Adipocyte (in vitro differentiated cells): ENCODE results near the gene SLFN11.
"Not testable (repeated sequence)": the region's sequence is repeated elsewhere in the genome, so short reads cannot be mapped to it uniquely, and the experiment has no call there.

Experiments
- DNase-seq: peaks from one replicate; pipeline ENCODE4 v3.0.0-alpha.2; 2015; ENCODE audit warnings: low read depth
- H3K27me3 ChIP-seq: replicated peaks from 2 replicates; pipeline ENCODE4 v1.7.0; 2013; ENCODE audit warnings: mild to moderate bottlenecking, low read length, moderate library complexity; ENCODE audit not compliant: control insufficient read depth, insufficient read depth
- H3K36me3 ChIP-seq: 2 replicates; pipeline ENCODE4 v1.7.0; 2013; ENCODE audit warnings: low read length, mild to moderate bottlenecking, moderate library complexity; ENCODE audit not compliant: control insufficient read depth, insufficient read depth, severe bottlenecking
- H3K4me1 ChIP-seq: 2 replicates; pipeline ENCODE4 v1.7.0; 2013; ENCODE audit warnings: mild to moderate bottlenecking, low read length, moderate library complexity; ENCODE audit not compliant: control insufficient read depth, insufficient read depth
- H3K4me3 ChIP-seq: 2 replicates; pipeline ENCODE4 v1.7.0; 2013; ENCODE audit warnings: mild to moderate bottlenecking, low read length, moderate library complexity
- H3K9ac ChIP-seq: 2 replicates; pipeline ENCODE4 v1.7.0; 2013; ENCODE audit warnings: mild to moderate bottlenecking, low read length, moderate library complexity
- H3K9me3 ChIP-seq: 2 replicates; pipeline ENCODE4 v1.7.0; 2013; ENCODE audit warnings: mild to moderate bottlenecking, low read length, moderate library complexity; ENCODE audit not compliant: control insufficient read depth

SLFN11 gene, protein sequence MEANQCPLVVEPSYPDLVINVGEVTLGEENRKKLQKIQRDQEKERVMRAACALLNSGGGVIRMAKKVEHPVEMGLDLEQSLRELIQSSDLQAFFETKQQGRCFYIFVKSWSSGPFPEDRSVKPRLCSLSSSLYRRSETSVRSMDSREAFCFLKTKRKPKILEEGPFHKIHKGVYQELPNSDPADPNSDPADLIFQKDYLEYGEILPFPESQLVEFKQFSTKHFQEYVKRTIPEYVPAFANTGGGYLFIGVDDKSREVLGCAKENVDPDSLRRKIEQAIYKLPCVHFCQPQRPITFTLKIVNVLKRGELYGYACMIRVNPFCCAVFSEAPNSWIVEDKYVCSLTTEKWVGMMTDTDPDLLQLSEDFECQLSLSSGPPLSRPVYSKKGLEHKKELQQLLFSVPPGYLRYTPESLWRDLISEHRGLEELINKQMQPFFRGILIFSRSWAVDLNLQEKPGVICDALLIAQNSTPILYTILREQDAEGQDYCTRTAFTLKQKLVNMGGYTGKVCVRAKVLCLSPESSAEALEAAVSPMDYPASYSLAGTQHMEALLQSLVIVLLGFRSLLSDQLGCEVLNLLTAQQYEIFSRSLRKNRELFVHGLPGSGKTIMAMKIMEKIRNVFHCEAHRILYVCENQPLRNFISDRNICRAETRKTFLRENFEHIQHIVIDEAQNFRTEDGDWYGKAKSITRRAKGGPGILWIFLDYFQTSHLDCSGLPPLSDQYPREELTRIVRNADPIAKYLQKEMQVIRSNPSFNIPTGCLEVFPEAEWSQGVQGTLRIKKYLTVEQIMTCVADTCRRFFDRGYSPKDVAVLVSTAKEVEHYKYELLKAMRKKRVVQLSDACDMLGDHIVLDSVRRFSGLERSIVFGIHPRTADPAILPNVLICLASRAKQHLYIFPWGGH

DNA sequence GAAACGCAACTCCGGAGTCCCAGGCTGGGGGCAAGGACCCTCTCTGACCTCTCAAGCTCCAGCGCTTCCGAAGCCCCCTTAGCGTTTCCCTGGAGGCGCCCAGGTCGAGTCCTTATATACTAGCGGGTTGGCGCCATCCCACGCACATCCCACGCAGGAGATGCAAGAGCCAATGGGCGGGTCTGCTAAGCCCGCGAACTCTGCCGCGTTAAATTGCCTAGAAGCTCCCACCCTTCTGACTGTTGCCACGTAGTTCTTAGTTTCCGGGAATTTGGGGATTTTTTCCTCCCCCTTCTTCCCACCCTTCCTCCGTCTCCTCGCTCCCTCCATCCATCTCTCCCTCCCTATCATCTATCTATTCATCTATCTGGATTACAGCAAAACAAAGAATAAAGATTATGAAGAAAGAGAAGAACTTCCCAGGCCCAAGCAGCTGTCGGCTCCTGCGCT, at the start of gene SLFN11:
Gene SLFN11 (minus strand): TSS at position 88 of the 450 bp plus-strand sequence. CDS start 9,814 bp downstream, outside the sequence.
- Histone ChIP-seq H3K27me3 (no peaks in the 10 kb centered on the region), H3K9ac (peak within 1 kb of the TSS; percentile 95), H3K4me1 (peaks cover 31% of the 10 kb centered on the region), H3K4me3 (peak within 1 kb of the TSS; percentile 94), H3K9me3 (peaks cover 4% of the 10 kb centered on the region), H3K36me3 (peaks cover 5% of the 10 kb centered on the region)
- peak; percentile 93 for DNase-seq

DNA sequence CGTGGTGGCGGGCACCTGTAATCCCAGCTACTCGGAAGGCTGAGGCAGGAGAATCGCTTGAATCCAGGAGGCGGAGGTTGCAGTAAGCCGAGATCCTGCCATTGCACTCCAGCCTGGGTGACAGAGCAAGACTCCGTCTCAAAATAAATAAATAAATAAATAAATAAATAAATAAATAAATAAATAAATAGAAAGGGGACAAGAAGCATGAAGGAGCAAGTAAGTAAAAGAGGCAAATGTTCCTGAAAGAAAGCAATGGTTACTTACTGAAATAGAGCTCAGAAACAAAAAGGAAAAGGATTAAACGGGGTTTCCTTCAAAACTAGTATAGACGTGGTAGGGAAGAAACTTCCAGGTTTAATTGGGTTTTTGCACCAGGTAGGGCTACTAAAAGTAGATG, 47.6 kb upstream of the SLFN11 start:
- not testable (repeated sequence) for H3K4me3 ChIP-seq, H3K27me3 ChIP-seq, H3K9me3 ChIP-seq, DNase-seq, H3K9ac ChIP-seq, H3K4me1 ChIP-seq
- H3K36me3 ChIP-seq, result peaks cover 55% of the 10 kb centered on the region

DNA sequence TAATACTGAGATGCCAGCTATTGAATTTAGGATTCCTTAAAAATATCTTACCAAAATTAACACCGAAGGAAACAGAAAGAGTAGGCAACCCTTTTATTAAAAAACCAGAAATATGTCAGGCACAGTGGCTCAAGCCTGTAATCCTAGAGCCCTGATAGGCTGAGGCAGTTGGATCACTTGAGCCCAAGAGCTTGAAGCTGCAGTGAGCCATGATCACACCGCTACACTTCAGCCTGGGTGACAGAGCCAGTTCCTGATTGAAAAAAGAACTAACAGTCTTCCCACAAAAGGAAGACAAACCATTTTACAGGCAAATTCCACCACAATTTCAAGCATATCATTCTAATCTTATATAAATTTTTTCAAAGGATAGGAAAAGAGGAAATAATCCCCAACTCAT, 43.2 kb upstream of the SLFN11 start:
- no peak for DNase-seq
- Histone ChIP-seq H3K4me1 (no peaks in the 10 kb centered on the region), H3K36me3 (peaks cover 66% of the 10 kb centered on the region), H3K9me3 (no peaks in the 10 kb centered on the region), H3K9ac (no peak overlapping the region), H3K4me3 (no peak overlapping the region), H3K27me3 (no peaks in the 10 kb centered on the region)

DNA sequence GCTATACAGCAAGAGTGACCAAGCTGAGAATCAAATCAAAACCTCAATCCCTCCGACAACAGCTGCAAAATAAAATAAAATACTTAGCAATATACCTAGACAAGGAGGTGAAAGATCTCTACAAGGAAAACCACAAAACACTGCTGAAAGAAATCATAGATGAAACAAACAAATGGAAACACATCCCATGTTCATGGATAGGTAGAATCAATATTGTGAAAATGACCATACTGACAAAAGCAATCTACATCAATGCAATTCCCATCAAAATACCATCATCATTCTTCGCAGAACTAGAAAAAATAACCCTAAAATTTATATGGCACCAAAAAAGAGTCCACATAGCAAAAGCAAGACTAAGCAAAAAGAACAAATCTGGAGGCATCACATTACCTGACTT, 41.3 kb upstream of the SLFN11 start:
- H3K9me3 ChIP-seq, H3K4me3 ChIP-seq, DNase-seq, H3K4me1 ChIP-seq, H3K27me3 ChIP-seq, H3K9ac ChIP-seq: not testable (repeated sequence)
- H3K36me3 ChIP-seq, result peaks cover 76% of the 10 kb centered on the region

DNA sequence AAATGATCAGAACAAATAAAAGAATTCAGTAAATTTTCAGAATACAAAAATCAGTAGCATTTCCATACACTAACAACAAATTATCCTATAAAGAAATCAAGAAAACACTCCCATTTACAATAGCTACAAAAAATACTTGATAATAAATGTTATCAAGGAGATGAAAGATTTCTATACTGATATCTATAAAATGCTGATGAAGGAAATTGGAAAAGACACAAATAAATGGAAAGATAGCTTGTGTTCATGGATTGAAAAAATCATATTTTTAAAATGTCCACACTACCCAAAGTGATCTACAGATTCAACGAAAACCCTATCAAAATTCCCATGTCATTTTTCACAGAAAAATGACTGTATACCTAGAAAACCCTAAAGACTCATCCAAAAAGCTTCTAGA, 40.8 kb upstream of the SLFN11 start:
- Histone ChIP-seq H3K4me1 (no peaks in the 10 kb centered on the region), H3K9me3 (no peaks in the 10 kb centered on the region), H3K9ac (no peak overlapping the region), H3K27me3 (no peaks in the 10 kb centered on the region), H3K36me3 (peaks cover 77% of the 10 kb centered on the region), H3K4me3 (no peak overlapping the region)
- DNase-seq, result no peak

DNA sequence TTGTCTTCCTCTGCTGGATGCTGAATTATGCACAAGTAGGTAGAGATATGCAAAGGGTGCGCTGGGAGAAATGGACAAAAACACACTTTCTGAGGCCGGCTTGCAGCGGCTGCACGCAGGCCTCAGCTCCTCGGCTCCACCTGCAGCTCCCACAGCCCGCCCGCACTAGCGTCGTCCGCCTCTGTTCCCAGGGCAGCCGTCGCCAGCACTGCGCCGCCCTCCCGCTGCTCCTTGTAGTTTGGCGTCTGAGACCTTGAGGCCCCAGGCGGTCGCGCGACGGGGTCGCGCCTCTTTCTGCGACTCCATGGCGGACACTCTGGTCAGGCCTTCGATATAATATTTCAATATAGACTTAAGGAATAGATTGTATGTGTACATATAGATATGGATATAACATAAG, 34.1 kb upstream of the SLFN11 start:
- no peak overlapping the region for H3K4me3 ChIP-seq
- H3K36me3 ChIP-seq, result peaks cover 35% of the 10 kb centered on the region
- no peak for DNase-seq
- no peaks in the 10 kb centered on the region for H3K4me1 ChIP-seq
- H3K27me3 ChIP-seq, result no peaks in the 10 kb centered on the region
- H3K9me3 ChIP-seq, result no peaks in the 10 kb centered on the region
- no peak overlapping the region for H3K9ac ChIP-seq

DNA sequence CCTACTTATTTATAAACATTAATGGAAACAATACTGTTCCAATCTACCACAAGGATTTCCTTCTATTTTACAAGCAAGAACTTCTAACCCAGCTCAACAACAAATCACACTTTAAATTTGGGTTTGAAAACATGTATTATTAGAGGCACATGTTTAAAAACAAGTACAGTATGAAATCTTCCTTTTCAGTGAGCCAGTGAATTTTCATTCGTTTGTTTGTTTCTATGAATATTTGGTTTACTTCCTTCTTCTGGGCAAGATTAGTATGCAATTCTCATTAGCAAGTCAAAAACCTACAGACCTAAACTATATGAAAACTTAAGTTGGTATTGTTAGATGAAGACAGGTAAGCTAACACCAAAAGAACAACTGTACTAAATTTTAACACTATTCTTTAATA, 33.1 kb upstream of the SLFN11 start:
- no peaks in the 10 kb centered on the region for H3K9me3 ChIP-seq
- no peaks in the 10 kb centered on the region for H3K27me3 ChIP-seq
- peaks cover 28% of the 10 kb centered on the region for H3K36me3 ChIP-seq
- no peaks in the 10 kb centered on the region for H3K4me1 ChIP-seq
- DNase-seq, result no peak
- no peak overlapping the region for H3K4me3 ChIP-seq
- H3K9ac ChIP-seq, result no peak overlapping the region

DNA sequence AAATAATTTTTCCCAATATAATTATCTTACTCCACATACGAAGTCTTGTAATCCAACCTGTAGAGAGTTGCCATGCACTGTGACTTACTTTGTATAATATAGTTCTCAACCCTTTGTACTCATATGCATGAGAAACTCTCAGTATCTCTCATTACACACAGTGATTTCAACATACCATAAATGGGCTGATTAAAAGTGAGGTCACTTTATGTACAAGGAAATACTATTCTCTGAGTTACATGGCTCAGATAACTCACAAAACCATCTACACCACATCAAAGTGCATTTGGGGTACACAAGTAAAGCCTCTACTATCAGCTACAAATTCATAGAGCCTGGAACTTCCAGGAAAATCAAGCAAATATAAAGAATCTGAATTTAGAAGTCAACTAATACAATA, 30.9 kb upstream of the SLFN11 start:
- Histone ChIP-seq H3K36me3 (peaks cover 7% of the 10 kb centered on the region), H3K4me3 (no peak overlapping the region), H3K9ac (no peak overlapping the region), H3K4me1 (no peaks in the 10 kb centered on the region), H3K9me3 (no peaks in the 10 kb centered on the region), H3K27me3 (no peaks in the 10 kb centered on the region)
- no peak for DNase-seq

DNA sequence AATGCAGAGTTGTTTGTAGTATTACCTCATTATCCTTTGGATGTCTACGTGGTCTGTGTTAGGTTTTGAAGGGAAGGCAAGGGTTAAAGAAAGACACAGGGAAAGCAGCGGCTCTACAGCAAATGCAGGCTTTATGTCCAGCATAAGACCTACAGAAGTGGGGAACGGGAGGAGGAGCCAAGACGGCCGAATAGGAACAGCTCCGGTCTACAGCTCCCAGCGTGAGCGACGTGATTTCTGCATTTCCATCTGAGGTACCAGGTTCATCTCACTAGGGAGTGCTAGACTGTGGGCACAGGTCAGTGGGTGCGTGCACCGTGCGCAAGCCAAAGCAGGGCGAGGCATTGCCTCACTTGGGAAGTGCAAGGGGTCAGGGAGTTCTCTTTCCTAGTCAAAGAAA, 20.4 kb upstream of the SLFN11 start:
- H3K36me3 ChIP-seq, H3K4me3 ChIP-seq, DNase-seq, H3K4me1 ChIP-seq, H3K27me3 ChIP-seq, H3K9ac ChIP-seq, H3K9me3 ChIP-seq: not testable (repeated sequence)

DNA sequence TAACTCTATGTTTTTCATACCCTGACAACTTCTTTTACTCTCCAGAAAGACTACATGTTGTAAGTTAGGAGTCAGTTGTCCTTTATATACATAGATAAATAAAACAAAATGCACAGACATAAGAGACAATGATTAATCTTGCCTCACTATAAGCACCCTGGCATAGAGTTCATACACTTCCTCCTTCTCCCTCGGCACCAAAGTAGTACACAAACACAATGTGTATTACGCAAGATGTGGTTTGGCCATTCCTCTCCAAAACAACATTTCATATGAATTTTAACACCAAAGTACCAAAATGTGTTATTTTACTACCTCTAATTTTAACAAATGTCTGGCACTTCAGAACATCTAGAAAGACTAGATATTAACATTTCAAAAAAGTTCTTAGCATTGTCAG, 17.2 kb upstream of the SLFN11 start:
- Histone ChIP-seq H3K4me1 (peaks cover 6% of the 10 kb centered on the region), H3K9me3 (no peaks in the 10 kb centered on the region), H3K4me3 (no peak overlapping the region), H3K36me3 (no peaks in the 10 kb centered on the region), H3K27me3 (no peaks in the 10 kb centered on the region), H3K9ac (no peak overlapping the region)
- peak; percentile 3 for DNase-seq

DNA sequence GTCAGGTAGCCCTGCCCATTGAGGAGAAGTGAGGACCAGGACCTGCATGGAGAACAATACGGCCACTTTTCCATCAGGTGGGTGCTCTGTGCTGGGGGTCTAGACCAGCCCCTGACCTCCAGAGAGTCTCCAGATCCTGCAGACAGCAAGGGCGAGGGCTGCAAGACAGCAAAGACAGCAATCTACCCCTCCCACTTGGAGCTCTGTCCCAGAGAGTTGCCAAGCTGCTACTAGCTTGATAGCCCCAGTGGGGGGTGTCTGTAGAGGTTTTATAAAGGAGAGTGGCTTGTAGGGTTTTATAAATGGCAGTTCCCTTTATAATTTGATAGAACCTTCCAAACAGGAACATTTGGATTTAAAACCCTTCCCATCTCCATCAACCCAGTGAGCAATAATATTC, 16.7 kb upstream of the SLFN11 start:
- Histone ChIP-seq H3K4me1 (peaks cover 6% of the 10 kb centered on the region), H3K36me3 (no peaks in the 10 kb centered on the region), H3K4me3 (no peak overlapping the region), H3K9me3 (no peaks in the 10 kb centered on the region), H3K27me3 (no peaks in the 10 kb centered on the region), H3K9ac (no peak overlapping the region)
- DNase-seq, result no peak
